ENCODE measurements around the gene TMEM131L.

The TMEM131L gene

DNA sequence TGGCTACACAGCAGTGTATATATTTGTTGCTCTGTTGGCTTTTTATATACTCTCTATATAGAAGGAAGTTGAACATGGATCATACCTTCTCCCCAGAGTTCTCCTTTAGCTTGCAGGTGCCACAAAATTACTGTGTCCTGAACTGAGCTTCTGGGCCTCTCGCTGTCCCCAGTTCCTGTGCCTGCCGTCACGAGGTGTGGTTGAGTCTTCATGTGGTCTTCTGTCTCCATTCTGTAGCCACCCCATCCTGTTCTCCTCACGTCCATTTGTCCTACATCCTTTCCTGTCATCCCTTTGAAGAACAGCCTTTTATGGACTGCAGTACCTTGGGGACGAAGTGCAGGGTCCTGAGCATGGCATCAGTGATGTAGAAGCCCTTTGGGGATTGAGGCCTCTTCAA, 14.5 kb downstream of the TMEM131L start:
- no peak overlapping the region for H3K4me3 ChIP-seq (replicated peaks in 1 of 2; ENCODE audit: low read depth in 2 of 2, low read length in 2 of 2)
- no peak for DNase-seq (ENCODE audit: low read depth in 2 of 2)
- TF ChIP-seq, protein P1, sequence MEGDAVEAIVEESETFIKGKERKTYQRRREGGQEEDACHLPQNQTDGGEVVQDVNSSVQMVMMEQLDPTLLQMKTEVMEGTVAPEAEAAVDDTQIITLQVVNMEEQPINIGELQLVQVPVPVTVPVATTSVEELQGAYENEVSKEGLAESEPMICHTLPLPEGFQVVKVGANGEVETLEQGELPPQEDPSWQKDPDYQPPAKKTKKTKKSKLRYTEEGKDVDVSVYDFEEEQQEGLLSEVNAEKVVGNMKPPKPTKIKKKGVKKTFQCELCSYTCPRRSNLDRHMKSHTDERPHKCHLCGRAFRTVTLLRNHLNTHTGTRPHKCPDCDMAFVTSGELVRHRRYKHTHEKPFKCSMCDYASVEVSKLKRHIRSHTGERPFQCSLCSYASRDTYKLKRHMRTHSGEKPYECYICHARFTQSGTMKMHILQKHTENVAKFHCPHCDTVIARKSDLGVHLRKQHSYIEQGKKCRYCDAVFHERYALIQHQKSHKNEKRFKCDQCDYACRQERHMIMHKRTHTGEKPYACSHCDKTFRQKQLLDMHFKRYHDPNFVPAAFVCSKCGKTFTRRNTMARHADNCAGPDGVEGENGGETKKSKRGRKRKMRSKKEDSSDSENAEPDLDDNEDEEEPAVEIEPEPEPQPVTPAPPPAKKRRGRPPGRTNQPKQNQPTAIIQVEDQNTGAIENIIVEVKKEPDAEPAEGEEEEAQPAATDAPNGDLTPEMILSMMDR (IDR thresholded peaks at IDR 0.05; ENCODE audit: low read depth, low read length): no peak

DNA sequence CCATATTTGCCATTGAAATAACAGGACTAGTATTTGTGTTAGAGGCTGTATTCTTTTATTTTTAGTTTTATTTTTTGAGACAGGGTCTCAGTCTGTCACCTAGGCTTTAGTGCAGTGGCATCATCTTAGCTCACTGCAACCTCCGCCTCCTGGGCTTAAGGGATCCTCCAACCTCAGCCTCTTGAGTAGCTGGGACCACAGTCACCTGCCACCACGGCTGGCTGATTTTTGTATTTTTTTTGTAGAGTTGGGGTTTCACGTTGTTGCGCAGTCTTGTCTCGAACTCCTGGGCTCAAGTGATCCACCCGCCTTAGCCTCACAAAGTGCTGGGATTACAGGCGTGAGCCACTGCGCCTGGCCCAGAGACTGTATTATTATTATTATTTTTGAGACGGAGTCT, 15.3 kb downstream of the TMEM131L start:
- TF ChIP-seq, protein P1 (IDR thresholded peaks at IDR 0.05; ENCODE audit: low read depth, low read length): no peak
- DNase-seq (ENCODE audit: low read depth in 2 of 2): no peak
- H3K4me3 ChIP-seq (replicated peaks in 1 of 2; ENCODE audit: low read depth in 2 of 2, low read length in 2 of 2): no peak overlapping the region

DNA sequence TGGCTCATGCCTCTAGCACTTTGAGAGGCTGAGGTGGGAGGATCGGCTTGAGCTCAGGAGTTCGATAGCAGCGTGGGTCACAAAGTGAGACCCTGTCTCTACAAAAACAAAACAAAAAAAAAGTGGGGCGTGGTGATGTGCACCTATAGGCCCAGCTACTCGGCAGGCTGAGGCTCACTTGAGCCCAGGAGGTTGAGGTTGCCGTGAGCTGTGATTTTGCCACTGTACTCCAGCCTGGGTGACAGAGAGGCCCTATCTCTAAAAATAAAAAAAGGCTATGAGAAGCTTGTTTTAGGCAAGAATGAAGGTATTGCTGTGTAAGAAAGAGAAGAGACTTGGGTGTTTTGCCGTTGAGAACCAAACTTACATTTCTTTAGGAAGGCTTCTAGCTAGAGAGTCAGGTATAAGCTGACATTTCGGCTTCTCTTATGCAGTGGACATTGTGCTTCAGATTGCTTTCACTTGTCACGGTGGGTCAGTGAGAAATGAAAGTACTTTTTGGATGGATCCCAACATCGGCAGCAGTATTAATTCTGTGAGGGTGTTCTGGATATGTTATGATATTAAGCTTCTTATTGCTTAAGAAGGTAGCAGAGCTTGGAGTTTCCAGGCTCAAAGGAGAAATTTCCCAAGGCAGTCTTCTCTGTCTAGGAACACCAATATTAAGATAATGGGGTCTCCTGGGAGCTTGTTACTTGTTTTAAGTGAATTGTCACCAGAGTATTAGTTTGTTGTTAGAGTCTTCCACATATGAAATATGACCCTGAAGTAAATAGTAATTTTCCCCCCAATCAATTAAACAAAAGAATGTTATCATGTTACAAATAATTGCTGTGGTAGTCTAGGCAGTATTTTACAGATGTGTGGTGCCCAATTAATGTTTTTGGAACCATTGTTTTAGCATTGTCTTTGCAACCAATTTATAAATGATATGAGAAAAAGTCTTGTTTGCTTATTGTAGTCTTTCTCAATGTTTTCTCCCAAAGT, 17.6 kb downstream of the TMEM131L start:
- H3K4me3 ChIP-seq (replicated peaks in 1 of 2; ENCODE audit: low read depth in 2 of 2, low read length in 2 of 2): no peak overlapping the region
- DNase-seq (ENCODE audit: low read depth in 2 of 2): peak; percentile 33 to 48
- TF ChIP-seq, protein P1 (IDR thresholded peaks at IDR 0.05; ENCODE audit: low read depth, low read length): no peak

DNA sequence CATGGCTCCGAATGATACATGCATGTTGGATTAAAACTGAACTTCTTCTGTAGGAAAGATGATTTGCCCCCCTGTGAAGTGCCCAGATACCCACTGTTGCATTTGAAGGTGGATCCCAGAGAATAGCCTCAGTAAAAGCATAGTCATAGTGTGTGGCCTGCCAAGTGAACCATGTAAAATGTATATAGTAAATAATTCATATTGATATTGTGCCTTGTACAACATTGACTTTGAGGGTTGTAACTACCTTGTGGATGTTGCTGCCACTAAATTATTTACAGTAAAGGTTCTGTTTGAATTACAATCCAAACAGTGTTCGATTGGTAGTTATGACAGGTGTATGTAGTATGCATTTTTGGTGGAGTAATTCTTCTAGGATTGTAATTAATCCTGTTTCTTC, 19.2 kb downstream of the TMEM131L start:
- DNase-seq (ENCODE audit: low read depth in 2 of 2): no peak
- TF ChIP-seq, protein P1 (IDR thresholded peaks at IDR 0.05; ENCODE audit: low read depth, low read length): no peak
- no peak overlapping the region for H3K4me3 ChIP-seq (replicated peaks in 1 of 2; ENCODE audit: low read depth in 2 of 2, low read length in 2 of 2)

DNA sequence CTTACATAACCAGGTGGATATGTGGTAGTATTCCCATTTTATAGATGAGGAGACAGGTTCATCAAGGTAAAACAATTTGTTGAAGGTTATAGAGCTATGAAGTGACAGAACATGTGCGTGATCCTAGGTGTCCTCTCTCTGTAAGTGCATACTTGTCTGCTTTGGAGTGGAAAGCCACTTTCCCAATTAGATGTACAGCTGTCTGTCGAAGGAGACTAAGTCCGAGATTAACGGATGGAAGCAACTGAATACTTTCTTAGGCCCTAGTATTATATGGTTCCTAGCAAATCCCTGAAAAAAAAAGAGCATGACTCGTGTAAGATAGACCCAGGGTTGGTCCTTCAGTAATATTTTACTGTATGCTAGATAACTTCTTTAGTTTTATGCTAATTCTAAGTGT, 19.7 kb downstream of the TMEM131L start:
- H3K4me3 ChIP-seq (replicated peaks in 1 of 2; ENCODE audit: low read depth in 2 of 2, low read length in 2 of 2): no peak overlapping the region
- TF ChIP-seq, protein P1 (IDR thresholded peaks at IDR 0.05; ENCODE audit: low read depth, low read length): no peak
- DNase-seq (ENCODE audit: low read depth in 2 of 2): no peak

DNA sequence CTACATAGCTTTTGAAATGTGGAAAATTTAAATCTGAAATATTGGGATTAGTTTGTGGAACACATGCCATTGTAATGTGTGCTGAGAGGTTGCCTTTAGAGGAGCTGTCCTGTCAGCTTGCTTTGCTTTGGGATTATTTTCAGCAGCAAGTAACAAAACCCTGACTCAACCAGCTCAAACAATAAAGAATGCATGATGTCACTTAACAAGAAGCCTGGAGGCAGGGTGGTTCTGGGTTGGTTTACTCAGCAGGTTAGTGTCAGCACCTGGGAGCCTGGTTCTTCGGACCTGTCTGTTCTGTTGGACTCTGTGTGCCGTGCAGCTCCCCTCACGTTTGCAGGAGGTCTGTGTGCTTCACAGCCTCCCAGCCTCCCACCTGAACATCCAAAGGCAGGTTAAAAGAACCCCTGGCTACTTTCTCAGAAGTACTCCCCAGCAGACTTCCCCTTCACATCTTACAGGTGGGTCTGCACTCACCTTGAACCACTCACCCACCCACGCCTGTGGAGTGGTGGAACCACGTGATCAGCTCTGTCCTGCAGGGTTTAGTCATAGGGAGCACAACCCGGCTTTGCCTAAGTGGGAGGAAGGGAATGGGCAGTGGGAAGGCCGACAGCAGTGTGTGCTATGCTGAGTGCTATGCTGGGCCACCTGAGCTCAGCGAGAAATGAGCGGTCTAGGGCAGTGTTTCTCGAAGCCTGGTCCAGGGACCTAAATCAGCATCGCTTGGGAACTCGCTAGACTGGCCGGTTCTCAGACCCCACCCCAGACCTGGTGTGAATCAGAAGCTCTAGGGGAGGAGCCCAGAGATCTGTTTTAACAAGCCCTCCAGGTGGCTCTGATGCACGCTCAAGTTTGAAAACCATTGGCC, 20.4 kb downstream of the TMEM131L start:
- no peak overlapping the region for H3K4me3 ChIP-seq (replicated peaks in 1 of 2; ENCODE audit: low read depth in 2 of 2, low read length in 2 of 2)
- TF ChIP-seq, protein P1 (IDR thresholded peaks at IDR 0.05; ENCODE audit: low read depth, low read length): no peak

More for the DNA sequence above, 20.4 kb downstream of the TMEM131L start:
- peak; percentile 69 to 90 for DNase-seq (ENCODE audit: low read depth in 2 of 2)
